GM18498 (cell line): ENCODE results near the gene ASPHD1.
"Not testable (repeated sequence)": the region's sequence is repeated elsewhere in the genome, so short reads cannot be mapped to it uniquely, and the experiment has no call there.

Source experiments
- ATAC-seq: cut with Tn5 transposase; IDR thresholded peaks from one replicate; pipeline ENCODE4 v1.9.1; 2021; ENCODE audit warnings: mild to moderate bottlenecking, moderate library complexity; ENCODE audit not compliant: unreplicated experiment

ASPHD1 gene

DNA sequence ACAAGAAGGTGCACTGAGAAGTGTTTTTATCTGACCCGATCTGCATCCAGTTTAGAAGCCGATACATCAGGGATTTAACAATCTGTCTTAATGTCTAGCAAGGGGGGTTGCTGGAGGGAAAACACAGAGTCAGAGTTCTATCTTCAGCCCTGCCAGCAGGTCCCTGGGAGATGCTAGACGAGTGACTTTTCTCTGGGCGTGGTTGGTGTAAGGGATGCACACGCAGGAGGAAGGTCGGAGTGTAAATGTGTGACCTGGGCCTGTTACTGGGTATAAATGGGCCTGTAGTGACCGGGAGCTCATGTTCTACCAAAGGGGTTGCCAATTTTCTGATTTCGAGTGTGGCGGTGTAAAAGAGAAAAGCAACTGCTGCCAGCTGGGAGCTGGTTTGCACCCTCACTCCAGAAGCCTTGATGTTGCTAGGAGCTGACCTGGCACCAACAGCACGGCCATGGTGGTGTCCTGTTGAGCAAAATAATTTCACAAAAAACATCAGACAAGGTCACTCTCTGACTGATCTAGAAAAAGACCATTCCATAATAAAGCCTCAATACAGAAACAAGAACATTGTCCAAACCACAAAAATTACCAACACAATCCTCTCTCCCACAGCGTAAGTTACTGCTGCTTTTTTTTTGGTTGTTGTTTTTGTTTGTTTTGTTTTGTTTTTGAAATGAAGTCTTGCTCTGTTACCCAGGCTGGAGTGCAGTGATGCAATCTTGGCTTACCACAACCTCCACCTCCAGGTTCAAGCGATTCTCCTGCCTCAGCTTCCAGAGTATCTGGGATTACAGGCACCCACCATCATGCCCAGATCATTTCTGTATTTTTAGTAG lies 27.0 kb downstream of the ASPHD1 start:
- ATAC-seq, result no peak

GRCh38 chr16:29931750-29932149 lies 31.5 kb downstream of the ASPHD1 start:
- ATAC-seq, result not testable (repeated sequence)

- ATAC-seq, result no peak
These were observed 40.4 kb downstream of the ASPHD1 start for GRCh38 chr16:29940656-29941055.

DNA sequence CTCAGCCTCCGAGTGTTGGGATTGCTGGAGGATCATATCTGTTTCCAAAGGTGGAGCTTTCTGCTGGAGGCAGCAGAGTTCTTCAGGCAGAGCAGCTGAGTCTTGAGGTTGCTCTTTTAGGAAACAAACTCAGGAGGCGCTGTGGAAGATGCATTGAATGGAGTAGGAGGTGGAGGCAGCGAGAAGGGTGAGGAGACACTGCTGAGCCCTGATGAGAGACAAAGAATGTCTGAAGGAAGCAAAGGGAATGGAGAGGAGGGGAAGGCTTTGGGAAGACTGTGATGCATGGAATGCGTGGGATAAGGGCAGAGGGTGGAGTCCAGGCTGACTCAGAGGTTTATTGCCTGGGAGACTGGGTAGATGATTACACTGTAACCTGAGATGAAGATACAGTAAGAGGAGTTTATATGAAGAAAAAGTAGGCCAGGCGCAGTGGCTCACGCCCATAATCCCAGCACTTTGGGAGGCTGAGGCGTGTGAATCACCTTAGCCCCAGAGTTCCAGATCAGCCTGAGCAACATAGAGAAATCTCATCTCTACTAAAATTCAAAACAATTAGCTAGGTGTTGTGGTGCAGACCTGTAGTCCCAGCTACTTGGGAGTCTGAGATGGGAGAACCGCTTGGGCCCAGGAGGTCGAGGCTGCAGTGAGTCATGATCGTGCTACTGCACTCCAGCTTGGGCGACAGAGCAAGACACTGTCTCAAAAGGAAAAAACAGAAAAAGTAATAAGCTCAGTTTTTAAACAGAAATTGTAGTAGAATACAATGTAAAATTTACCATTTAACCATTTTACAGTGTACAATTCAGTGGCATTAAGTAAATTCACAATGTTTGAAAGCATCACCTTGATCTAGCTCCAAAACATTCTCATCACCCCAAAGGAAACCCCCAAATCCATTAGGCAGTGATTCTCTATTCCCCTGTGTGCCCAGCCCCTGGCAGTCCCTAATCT lies 43.8 kb downstream of the ASPHD1 start:
- no peak for ATAC-seq

- no peak for ATAC-seq
These were observed 47.6 kb downstream of the ASPHD1 start for GRCh38 chr16:29947897-29948296.

DNA sequence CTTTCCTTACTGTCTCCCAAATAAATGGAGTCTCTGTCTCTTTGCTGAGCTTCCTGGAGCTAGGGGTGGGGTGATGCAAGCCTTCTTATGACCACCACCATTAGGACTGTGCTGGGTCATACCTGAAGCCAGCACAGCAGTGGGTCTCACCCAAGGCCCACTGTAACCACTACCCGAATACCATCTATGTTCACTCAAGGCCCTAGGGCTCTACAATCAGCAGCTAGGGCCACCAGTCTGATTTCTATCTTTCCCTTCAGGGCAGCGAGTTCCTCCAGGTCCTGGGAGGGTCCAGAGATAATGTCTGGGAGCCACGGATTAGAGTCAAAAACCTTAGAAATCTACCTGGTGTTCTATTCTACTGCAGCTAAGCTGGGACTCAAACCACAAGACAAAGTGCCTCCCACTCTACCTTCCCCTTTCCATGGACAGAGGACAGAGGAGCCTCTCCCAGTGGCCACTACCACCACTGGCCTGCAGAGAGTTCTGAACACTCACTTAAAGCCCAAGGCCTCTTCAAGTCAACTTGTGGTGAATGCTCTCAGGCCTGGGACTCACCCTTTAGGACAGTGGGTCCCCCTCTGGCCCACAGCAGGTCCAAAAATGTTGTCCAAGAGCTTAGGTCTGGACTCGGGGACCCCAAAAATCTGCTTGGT lies 50.6 kb downstream of the ASPHD1 start:
- no peak for ATAC-seq

DNA sequence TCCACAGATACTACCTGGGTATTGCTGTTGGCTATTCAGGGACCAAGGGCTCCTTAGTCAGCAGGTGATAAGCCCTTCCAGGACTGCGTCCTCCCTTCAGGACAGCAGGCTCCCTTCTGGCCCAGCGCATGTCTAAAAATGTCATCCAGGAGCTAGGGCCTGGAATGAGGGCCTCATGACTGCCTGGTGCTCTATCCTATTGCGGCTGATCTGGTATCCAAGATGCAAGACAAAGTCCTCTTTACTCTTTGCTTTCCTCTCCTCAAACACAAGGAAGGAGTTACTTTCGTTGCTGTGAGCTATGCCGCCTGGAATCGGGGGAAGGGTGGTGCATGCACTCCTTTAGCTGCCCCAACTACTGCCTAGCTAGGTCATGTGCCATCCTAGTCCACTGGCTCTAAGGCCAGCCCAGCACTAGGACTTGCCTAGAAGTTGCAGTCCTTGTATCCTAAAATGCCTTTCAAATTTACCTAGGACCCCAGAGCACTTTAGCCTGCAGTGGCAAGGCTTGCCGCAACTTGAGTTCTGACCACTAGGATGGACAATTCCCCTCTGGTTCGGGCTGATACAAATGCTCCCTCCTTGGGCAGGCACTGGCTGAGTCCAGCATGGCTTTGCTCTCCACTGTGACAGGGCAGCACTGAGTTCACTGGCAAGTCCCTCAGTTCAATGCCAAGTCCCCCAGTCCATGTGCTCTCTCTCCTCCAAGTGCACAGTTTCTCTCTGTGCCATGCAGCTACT lies 51.5 kb downstream of the ASPHD1 start:
- no peak for ATAC-seq
